Thoracic aorta (tissue), 2 donors: ENCODE results near the gene KBTBD4. TPM values are rescaled to one million over a fixed set of nuclear protein-coding genes. Genes with fewer than 3 reads are reported as not detected.

Source experiments
- ATAC-seq: fragments of 150-250 bp; one replicate; pipeline ENCODE4 v1.8.0; 2017; ENCODE audit warnings: low read depth; ENCODE audit not compliant: insufficient number of reproducible peaks, low FRiP score
- DNase-seq: peaks from one replicate; pipeline ENCODE4 v3.0.0-alpha.2; 2020; ENCODE audit warnings: low spot score
- H3K27ac ChIP-seq, 2 donors: fragments of 200-600 bp; sonication (generic); 1 replicate in 1 of 2; 2 replicates in 1 of 2; pipeline ENCODE4 v1.5.1; 2016; ENCODE audit warnings: mild to moderate bottlenecking in 2 of 2, moderate library complexity in 2 of 2
- H3K27me3 ChIP-seq: fragments of 200-600 bp; sonication (generic); replicated peaks from 2 replicates; pipeline ENCODE4 v1.6.0; 2016; ENCODE audit warnings: mild to moderate bottlenecking; ENCODE audit not compliant: insufficient read depth
- H3K36me3 ChIP-seq: fragments of 200-600 bp; sonication (generic); one replicate; pipeline ENCODE4 v1.5.1; 2016
- H3K4me1 ChIP-seq, 2 donors: fragments of 200-600 bp; sonication (generic); 1 replicate in 1 of 2; 2 replicates in 1 of 2; pipeline versions ENCODE4 v1.5.1 to v1.6.0; 2016; ENCODE audit warnings: low read depth in 2 of 2, mild to moderate bottlenecking in 1 of 2; ENCODE audit not compliant: control insufficient read depth in 1 of 2
- H3K4me3 ChIP-seq: fragments of 200-600 bp; sonication (generic); 2 replicates; pipeline ENCODE4 v1.5.1; 2016; ENCODE audit warnings: mild to moderate bottlenecking
- H3K9me3 ChIP-seq: fragments of 200-600 bp; sonication (generic); 2 replicates; pipeline ENCODE4 v1.5.1; 2016
- total RNA-seq, 2 donors: library from RNA; depleted of rRNA; stranded (reverse); fragments of >200 nt; gene quantifications; one replicate each; pipeline versions ENCODE4 v1.1.0 to v1.2.3, GENCODE V29; 2016
- TF ChIP-seq, protein P1 (sequence below): fragments of 200-600 bp; sonication (generic); IDR thresholded peaks from one replicate; pipeline ENCODE4 v1.5.1; 2019; ENCODE audit warnings: antibody characterized with exemption

Gene KBTBD4
- total RNA-seq, 2 donors from 2014 or later, result 14.9 to 19.1 TPM

DNA sequence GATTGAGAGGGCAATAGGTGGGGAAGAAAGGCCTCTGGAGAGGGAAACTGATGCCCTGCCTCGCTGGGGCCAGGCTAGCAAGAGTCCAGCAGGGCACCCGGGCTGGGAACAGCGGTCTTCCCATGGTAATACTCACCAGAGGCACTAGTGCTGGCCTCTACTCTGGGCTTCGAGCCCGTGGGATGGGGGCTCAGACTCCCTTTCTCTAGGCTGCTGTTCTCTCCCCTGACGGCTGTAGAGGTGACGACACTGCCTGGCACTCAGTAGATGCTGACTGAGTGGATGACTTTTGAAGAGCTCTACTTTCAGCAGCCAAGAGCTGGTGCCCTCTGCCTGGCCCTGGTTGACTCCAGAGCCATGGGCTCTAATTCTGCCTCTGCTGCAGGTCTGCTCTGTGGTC lies 16.3 kb upstream of the KBTBD4 start:
- TF ChIP-seq, protein P1, sequence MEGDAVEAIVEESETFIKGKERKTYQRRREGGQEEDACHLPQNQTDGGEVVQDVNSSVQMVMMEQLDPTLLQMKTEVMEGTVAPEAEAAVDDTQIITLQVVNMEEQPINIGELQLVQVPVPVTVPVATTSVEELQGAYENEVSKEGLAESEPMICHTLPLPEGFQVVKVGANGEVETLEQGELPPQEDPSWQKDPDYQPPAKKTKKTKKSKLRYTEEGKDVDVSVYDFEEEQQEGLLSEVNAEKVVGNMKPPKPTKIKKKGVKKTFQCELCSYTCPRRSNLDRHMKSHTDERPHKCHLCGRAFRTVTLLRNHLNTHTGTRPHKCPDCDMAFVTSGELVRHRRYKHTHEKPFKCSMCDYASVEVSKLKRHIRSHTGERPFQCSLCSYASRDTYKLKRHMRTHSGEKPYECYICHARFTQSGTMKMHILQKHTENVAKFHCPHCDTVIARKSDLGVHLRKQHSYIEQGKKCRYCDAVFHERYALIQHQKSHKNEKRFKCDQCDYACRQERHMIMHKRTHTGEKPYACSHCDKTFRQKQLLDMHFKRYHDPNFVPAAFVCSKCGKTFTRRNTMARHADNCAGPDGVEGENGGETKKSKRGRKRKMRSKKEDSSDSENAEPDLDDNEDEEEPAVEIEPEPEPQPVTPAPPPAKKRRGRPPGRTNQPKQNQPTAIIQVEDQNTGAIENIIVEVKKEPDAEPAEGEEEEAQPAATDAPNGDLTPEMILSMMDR, result no peak
- H3K27ac ChIP-seq, result no peak overlapping the region
- no peak for DNase-seq
- H3K27me3 ChIP-seq, result peaks cover 10% of the 10 kb centered on the region
- H3K4me1 ChIP-seq, result peaks cover 12 to 13% of the 10 kb centered on the region in 2 donors
- no peaks in the 10 kb centered on the region for H3K9me3 ChIP-seq
- no peak for ATAC-seq
- H3K36me3 ChIP-seq, result no peaks in the 10 kb centered on the region
- no peak overlapping the region for H3K4me3 ChIP-seq

- TF ChIP-seq, protein P1, result no peak
- no peak for ATAC-seq
Observed at GRCh38 chr11:47593934-47594855, 15.4 kb upstream of the KBTBD4 start, which contains the start of gene C1QTNF4. Gene C1QTNF4 (minus strand): TSS chr11:47594411. CDS start chr11:47590810, 3,601 bp downstream.

DNA sequence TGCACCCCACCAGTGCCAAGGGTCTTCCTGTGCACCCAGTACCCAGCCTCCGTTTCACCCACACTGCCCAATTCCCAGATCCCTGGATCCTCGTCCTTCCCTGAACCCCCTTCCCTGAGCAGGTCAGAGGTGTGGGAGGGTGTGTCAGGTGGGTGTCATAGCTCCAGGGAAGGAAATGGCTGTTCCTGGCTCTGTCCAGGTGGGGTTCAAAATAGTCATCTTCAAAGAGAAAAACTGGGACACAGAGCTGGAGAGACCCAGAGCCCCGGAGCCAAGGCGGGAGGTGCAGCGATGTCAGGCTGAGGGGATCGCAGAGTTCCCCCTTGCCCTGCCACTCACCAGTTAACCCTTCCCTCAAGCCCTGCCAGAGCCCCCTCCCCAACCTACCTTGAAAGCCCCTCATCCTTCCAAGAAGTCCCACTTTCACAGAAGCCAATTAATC lies 14.7 kb upstream of the KBTBD4 start:
- Histone ChIP-seq H3K4me1 (peaks cover 12 to 22% of the 10 kb centered on the region in 2 donors), H3K27ac (no peak overlapping the region), H3K4me3 (peak overlapping the region; percentile 65), H3K36me3 (no peaks in the 10 kb centered on the region), H3K9me3 (no peaks in the 10 kb centered on the region), H3K27me3 (peaks cover 10% of the 10 kb centered on the region)
- ATAC-seq, result no peak
- DNase-seq, result no peak
- TF ChIP-seq, protein P1, result no peak

More at GRCh38 chr11:47593934-47594855, 15.4 kb upstream of the KBTBD4 start, which contains the start of gene C1QTNF4:
- peaks cover 12 to 22% of the 10 kb centered on the region in 2 donors for H3K4me1 ChIP-seq
- H3K27me3 ChIP-seq, result peaks cover 10% of the 10 kb centered on the region
- peak within 1 kb of the TSS; percentile 65 for H3K4me3 ChIP-seq
- DNase-seq, result no peak
- no peaks in the 10 kb centered on the region for H3K9me3 ChIP-seq
- H3K27ac ChIP-seq, result no peak within 1 kb of the TSS
- no peaks in the 10 kb centered on the region for H3K36me3 ChIP-seq

DNA sequence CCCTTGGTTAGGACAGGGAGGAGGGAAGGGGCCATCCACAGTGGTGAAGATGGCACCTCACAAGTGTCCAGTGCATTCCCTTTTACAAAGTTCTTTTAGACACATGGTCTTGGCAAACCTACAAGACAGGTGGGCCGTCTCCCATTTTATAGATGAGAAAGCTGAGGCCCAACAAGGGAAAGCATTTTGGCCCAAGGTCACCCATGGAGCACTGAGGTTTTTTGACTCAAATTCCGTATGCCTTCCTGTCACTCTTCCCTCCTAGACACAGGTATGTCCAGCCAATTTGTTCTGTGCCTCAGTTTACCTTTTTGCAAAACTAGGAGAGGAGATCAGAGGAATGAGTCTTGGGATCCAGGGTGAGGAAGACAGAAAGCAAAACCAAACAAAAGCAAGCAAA lies 14.2 kb upstream of the KBTBD4 start:
- Histone ChIP-seq H3K36me3 (no peaks in the 10 kb centered on the region), H3K4me1 (peaks cover 12 to 22% of the 10 kb centered on the region in 2 donors), H3K4me3 (no peak overlapping the region), H3K27me3 (peaks cover 10% of the 10 kb centered on the region), H3K27ac (no peak overlapping the region), H3K9me3 (no peaks in the 10 kb centered on the region)
- TF ChIP-seq, protein P1, result no peak
- ATAC-seq (no peak), DNase-seq (no peak)

GRCh38 chr11:47592251-47592650 lies 13.5 kb upstream of the KBTBD4 start:
- Histone ChIP-seq H3K36me3 (no peaks in the 10 kb centered on the region), H3K4me3 (no peak overlapping the region), H3K4me1 (peaks cover 12 to 22% of the 10 kb centered on the region in 2 donors), H3K27me3 (peaks cover 10% of the 10 kb centered on the region), H3K27ac (no peak overlapping the region), H3K9me3 (no peaks in the 10 kb centered on the region)
- ATAC-seq, result no peak
- TF ChIP-seq, protein P1, result no peak
- DNase-seq, result no peak
